ENCODE measurements around the gene CELF2. TPM values are rescaled to one million over a fixed set of nuclear protein-coding genes. Genes with fewer than 3 reads are reported as not detected.
A peak's percentile ranks its signal among the peaks of the same experiment; 100 is the strongest.

Gene CELF2
- 13.8 TPM for polyA plus RNA-seq (2013, experiment 1 of 2)
- 11.3 TPM for polyA plus RNA-seq (2013, experiment 2 of 2)

- peak within 1 kb of the TSS; percentile 76 for H3K9ac ChIP-seq (ENCODE audit: low read depth, low read length)
- peaks cover 40% of the 10 kb centered on the region for H3K27me3 ChIP-seq (ENCODE audit: insufficient read depth, low read length)
- peak within 1 kb of the TSS; percentile 74; the same call in 1 of the 2 replicates for H3K27ac ChIP-seq (ENCODE audit: low read depth, low read length)
- peak within 1 kb of the TSS; percentile 71 for H3K4me3 ChIP-seq (ENCODE audit: low read length)
- no peaks in the 10 kb centered on the region for H3K36me3 ChIP-seq (ENCODE audit: insufficient read depth, low read length)
- H3K9me3 ChIP-seq (ENCODE audit: insufficient read depth, low read depth, low read length) = no peaks in the 10 kb centered on the region
- WGBS = under 1% methylated on average over 133 of the region's 133 CpGs
- H3K4me1 ChIP-seq (ENCODE audit: insufficient read depth, low read length) = peaks cover 51% of the 10 kb centered on the region
These were observed at the start of gene CELF2 for GRCh38 chr10:11017570-11018431. Gene CELF2 (plus strand): TSS chr10:11017872. CDS start chr10:11018090, 218 bp downstream.

GRCh38 chr10:10968257-10968588 lies 49.4 kb upstream of the CELF2 start:
- Histone ChIP-seq H3K4me3 (ENCODE audit: low read length) (no peak overlapping the region), H3K36me3 (ENCODE audit: insufficient read depth, low read length) (no peaks in the 10 kb centered on the region), H3K27me3 (ENCODE audit: insufficient read depth, low read length) (no peaks in the 10 kb centered on the region), H3K9ac (ENCODE audit: low read depth, low read length) (no peak overlapping the region), H3K4me1 (ENCODE audit: insufficient read depth, low read length) (no peaks in the 10 kb centered on the region), H3K27ac (ENCODE audit: low read depth, low read length) (no peak overlapping the region), H3K9me3 (ENCODE audit: insufficient read depth, low read depth, low read length) (no peaks in the 10 kb centered on the region)
- 96% methylated on average over 3 of the region's 4 CpGs for WGBS

DNA sequence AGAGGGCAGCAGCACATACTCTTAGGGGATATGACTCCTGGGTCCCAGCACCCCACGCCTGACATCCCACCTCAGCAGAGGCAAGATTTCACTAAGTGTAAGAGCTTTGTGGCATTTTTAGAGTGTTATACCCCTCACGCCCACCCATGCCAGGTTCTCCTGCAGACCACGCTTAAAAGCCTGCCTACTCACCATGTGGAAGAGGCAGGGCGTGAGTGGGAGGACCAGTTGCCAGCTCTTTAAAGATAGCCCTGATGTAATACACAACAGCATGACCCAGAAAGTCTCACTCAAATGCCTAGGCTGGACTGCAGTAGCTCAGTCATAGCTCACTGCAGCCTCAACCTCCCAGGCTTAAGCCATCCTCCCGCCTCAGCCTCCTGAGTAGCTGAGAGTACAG lies 44.4 kb upstream of the CELF2 start:
- no peaks in the 10 kb centered on the region for H3K27me3 ChIP-seq (ENCODE audit: insufficient read depth, low read length)
- WGBS = 96% methylated on average over 5 of the region's 5 CpGs
- no peaks in the 10 kb centered on the region for H3K4me1 ChIP-seq (ENCODE audit: insufficient read depth, low read length)
- no peaks in the 10 kb centered on the region for H3K9me3 ChIP-seq (ENCODE audit: insufficient read depth, low read depth, low read length)
- no peak overlapping the region for H3K27ac ChIP-seq (ENCODE audit: low read depth, low read length)
- no peaks in the 10 kb centered on the region for H3K36me3 ChIP-seq (ENCODE audit: insufficient read depth, low read length)
- H3K4me3 ChIP-seq (ENCODE audit: low read length) = no peak overlapping the region
- no peak overlapping the region for H3K9ac ChIP-seq (ENCODE audit: low read depth, low read length)

GRCh38 chr10:10975647-10976046 lies 42.0 kb upstream of the CELF2 start:
- WGBS = 94% methylated on average over 2 of the region's 2 CpGs
- no peak overlapping the region for H3K9ac ChIP-seq (ENCODE audit: low read depth, low read length)
- H3K27me3 ChIP-seq (ENCODE audit: insufficient read depth, low read length) = no peaks in the 10 kb centered on the region
- no peaks in the 10 kb centered on the region for H3K36me3 ChIP-seq (ENCODE audit: insufficient read depth, low read length)
- H3K4me1 ChIP-seq (ENCODE audit: insufficient read depth, low read length) = no peaks in the 10 kb centered on the region
- no peak overlapping the region for H3K4me3 ChIP-seq (ENCODE audit: low read length)
- no peak overlapping the region for H3K27ac ChIP-seq (ENCODE audit: low read depth, low read length)
- H3K9me3 ChIP-seq (ENCODE audit: insufficient read depth, low read depth, low read length) = no peaks in the 10 kb centered on the region

DNA sequence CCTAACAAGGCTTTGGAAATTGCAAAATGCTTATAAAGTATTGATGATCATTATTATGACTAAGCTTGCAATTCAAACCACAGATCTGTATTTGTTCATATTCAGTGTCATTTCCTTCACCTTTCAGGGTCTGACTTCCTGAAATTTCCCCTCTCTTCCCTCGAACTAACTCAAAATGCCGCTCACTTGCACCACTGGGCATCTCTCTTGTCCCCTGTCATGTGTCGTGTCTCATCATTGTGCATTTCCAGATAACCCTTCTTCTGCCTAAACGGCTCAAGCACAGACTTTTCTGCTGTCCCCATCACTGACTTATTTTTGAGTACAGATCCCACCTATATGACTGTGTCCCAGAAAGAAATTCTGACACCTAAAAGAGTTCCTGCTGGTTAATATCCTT lies 41.0 kb upstream of the CELF2 start:
- H3K9me3 ChIP-seq (ENCODE audit: insufficient read depth, low read depth, low read length) = no peaks in the 10 kb centered on the region
- no peaks in the 10 kb centered on the region for H3K36me3 ChIP-seq (ENCODE audit: insufficient read depth, low read length)
- H3K27ac ChIP-seq (ENCODE audit: low read depth, low read length) = no peak overlapping the region
- no peak overlapping the region for H3K4me3 ChIP-seq (ENCODE audit: low read length)
- no peak overlapping the region for H3K9ac ChIP-seq (ENCODE audit: low read depth, low read length)
- WGBS = 95% methylated on average over 4 of the region's 4 CpGs
- no peaks in the 10 kb centered on the region for H3K4me1 ChIP-seq (ENCODE audit: insufficient read depth, low read length)
- H3K27me3 ChIP-seq (ENCODE audit: insufficient read depth, low read length) = no peaks in the 10 kb centered on the region

DNA sequence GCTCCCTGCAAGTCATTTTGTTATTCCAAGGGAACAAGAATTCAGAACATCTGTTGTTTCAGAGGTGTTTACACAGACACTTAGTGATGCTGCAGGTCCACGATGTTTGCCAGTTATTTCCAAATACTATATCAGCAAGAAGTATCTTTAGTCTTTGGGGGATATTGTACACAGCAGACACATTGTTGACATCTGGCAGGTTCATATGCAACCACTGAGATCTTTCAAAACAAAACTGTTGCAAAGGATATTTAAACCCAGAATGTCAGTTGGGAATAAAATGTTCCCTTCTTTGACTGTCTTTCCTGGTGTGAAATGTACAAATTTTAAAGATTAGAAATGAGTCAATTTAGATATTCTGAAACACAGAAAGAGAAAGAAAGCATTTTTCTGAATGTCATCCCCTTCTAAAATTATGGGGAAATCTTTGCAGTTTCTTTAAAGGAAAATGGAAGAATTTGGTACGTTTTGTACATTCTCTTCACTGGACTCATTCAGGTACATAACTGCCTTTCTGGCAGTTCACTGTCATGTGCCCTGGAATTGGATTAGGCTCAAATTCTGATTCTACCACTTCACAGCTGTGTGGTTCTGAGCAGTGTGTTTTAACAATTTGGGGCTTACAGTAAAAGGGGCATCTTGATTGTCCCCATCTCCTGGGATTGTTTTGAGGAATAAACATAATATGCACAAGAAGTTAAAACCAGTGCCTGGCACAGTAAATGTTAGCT lies 40.3 kb upstream of the CELF2 start:
- no peak overlapping the region for H3K4me3 ChIP-seq (ENCODE audit: low read length)
- H3K27me3 ChIP-seq (ENCODE audit: insufficient read depth, low read length) = no peaks in the 10 kb centered on the region
- H3K36me3 ChIP-seq (ENCODE audit: insufficient read depth, low read length) = no peaks in the 10 kb centered on the region
- no peak overlapping the region for H3K9ac ChIP-seq (ENCODE audit: low read depth, low read length)
- H3K4me1 ChIP-seq (ENCODE audit: insufficient read depth, low read length) = no peaks in the 10 kb centered on the region
- no peaks in the 10 kb centered on the region for H3K9me3 ChIP-seq (ENCODE audit: insufficient read depth, low read depth, low read length)
- 94% methylated on average over 1 of the region's 2 CpGs for WGBS
- no peak overlapping the region for H3K27ac ChIP-seq (ENCODE audit: low read depth, low read length)

- WGBS = 92% methylated on average over 2 of the region's 2 CpGs
- no peak overlapping the region for H3K4me3 ChIP-seq (ENCODE audit: low read length)
- no peaks in the 10 kb centered on the region for H3K36me3 ChIP-seq (ENCODE audit: insufficient read depth, low read length)
- no peak overlapping the region for H3K27ac ChIP-seq (ENCODE audit: low read depth, low read length)
- no peaks in the 10 kb centered on the region for H3K9me3 ChIP-seq (ENCODE audit: insufficient read depth, low read depth, low read length)
- no peaks in the 10 kb centered on the region for H3K27me3 ChIP-seq (ENCODE audit: insufficient read depth, low read length)
- no peaks in the 10 kb centered on the region for H3K4me1 ChIP-seq (ENCODE audit: insufficient read depth, low read length)
- H3K9ac ChIP-seq (ENCODE audit: low read depth, low read length) = no peak overlapping the region
These were observed 39.7 kb upstream of the CELF2 start for GRCh38 chr10:10977978-10978377.

DNA sequence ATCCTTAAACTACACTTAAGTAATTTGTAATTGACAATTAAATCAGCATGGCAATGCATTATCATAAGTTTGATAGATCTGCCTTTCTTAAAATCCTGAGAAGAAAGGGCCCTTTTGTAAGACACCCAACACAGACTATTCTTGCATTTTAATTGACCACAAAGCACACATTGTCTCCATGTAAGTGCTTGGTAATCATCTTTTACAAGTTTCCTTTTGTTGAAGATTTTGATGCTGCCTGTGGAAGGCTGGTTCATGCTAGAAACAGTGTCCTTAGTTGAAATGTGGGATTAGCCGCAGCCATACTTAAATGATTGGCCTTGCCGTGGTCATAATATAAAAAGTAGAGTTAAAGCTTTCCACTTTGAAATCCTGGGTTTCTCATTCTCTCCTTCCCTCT lies 32.3 kb upstream of the CELF2 start:
- no peaks in the 10 kb centered on the region for H3K36me3 ChIP-seq (ENCODE audit: insufficient read depth, low read length)
- no peak overlapping the region for H3K9ac ChIP-seq (ENCODE audit: low read depth, low read length)
- H3K27ac ChIP-seq (ENCODE audit: low read depth, low read length) = no peak overlapping the region
- H3K4me1 ChIP-seq (ENCODE audit: insufficient read depth, low read length) = peaks cover 7% of the 10 kb centered on the region; the same call in 1 of the 2 replicates
- no peaks in the 10 kb centered on the region for H3K27me3 ChIP-seq (ENCODE audit: insufficient read depth, low read length)
- H3K4me3 ChIP-seq (ENCODE audit: low read length) = no peak overlapping the region
- 100% methylated on average over 2 of the region's 2 CpGs for WGBS
- H3K9me3 ChIP-seq (ENCODE audit: insufficient read depth, low read depth, low read length) = no peaks in the 10 kb centered on the region

GRCh38 chr10:10986606-10987005 lies 31.1 kb upstream of the CELF2 start:
- WGBS = 86% methylated on average over 4 of the region's 4 CpGs

DNA sequence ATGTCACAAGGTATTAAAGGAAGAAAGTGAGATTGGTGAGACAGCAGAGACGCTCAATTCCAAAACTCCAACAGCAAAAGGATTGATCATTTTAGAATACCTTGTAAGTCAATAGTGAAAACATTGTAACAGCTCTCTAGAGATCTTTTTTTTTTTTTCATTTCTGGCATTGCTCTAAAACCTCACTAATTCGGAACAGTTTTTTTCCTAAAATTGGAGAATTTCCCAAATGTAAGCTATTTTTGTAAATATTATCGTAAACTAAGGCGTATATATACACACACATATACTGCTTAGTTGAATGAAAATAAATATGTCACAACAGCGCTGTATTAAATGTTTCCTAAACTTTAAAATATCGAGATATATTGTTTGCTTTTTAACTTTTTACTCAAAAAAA lies 30.6 kb upstream of the CELF2 start:
- WGBS = no CpG with 5 or more reads among the region's 6 CpGs

More at GRCh38 chr10:10986606-10987005, 31.1 kb upstream of the CELF2 start:
- Histone ChIP-seq H3K9me3 (ENCODE audit: insufficient read depth, low read depth, low read length) (no peaks in the 10 kb centered on the region), H3K4me3 (ENCODE audit: low read length) (no peak overlapping the region), H3K27ac (ENCODE audit: low read depth, low read length) (no peak overlapping the region), H3K4me1 (ENCODE audit: insufficient read depth, low read length) (peaks cover 7% of the 10 kb centered on the region; the same call in 1 of the 2 replicates), H3K9ac (ENCODE audit: low read depth, low read length) (no peak overlapping the region), H3K36me3 (ENCODE audit: insufficient read depth, low read length) (no peaks in the 10 kb centered on the region), H3K27me3 (ENCODE audit: insufficient read depth, low read length) (no peaks in the 10 kb centered on the region)

GRCh38 chr10:10989669-10990068 lies 28.0 kb upstream of the CELF2 start:
- Histone ChIP-seq H3K9me3 (ENCODE audit: insufficient read depth, low read depth, low read length) (no peaks in the 10 kb centered on the region), H3K4me3 (ENCODE audit: low read length) (no peak overlapping the region), H3K4me1 (ENCODE audit: insufficient read depth, low read length) (peaks cover 7% of the 10 kb centered on the region; the same call in 1 of the 2 replicates), H3K9ac (ENCODE audit: low read depth, low read length) (no peak overlapping the region), H3K27ac (ENCODE audit: low read depth, low read length) (no peak overlapping the region), H3K27me3 (ENCODE audit: insufficient read depth, low read length) (no peaks in the 10 kb centered on the region), H3K36me3 (ENCODE audit: insufficient read depth, low read length) (no peaks in the 10 kb centered on the region)

More for the DNA sequence above, 30.6 kb upstream of the CELF2 start:
- Histone ChIP-seq H3K4me1 (ENCODE audit: insufficient read depth, low read length) (peaks cover 7% of the 10 kb centered on the region; the same call in 1 of the 2 replicates), H3K27ac (ENCODE audit: low read depth, low read length) (no peak overlapping the region), H3K36me3 (ENCODE audit: insufficient read depth, low read length) (no peaks in the 10 kb centered on the region), H3K27me3 (ENCODE audit: insufficient read depth, low read length) (no peaks in the 10 kb centered on the region), H3K9me3 (ENCODE audit: insufficient read depth, low read depth, low read length) (no peaks in the 10 kb centered on the region), H3K9ac (ENCODE audit: low read depth, low read length) (no peak overlapping the region), H3K4me3 (ENCODE audit: low read length) (no peak overlapping the region)

All from HUES64 (cell line).